Activated CD4-positive, alpha-beta T cell treated with anti-CD3 and anti-CD28 coated beads for 36 hours (primary cell): Measurements from ENCODE around the gene PEDS1. TPM values are rescaled to one million over a fixed set of nuclear protein-coding genes. Genes with fewer than 3 reads are reported as not detected.
"Not testable (repeated sequence)": the region's sequence is repeated elsewhere in the genome, so short reads cannot be mapped to it uniquely, and the experiment has no call there.

Experiments
- ATAC-seq: fragments of 200-7000 bp; cut with Tn5 transposase; one replicate; pipeline ENCODE4 v1.10.0; 2021; ENCODE audit warnings: mild to moderate bottlenecking, moderate library complexity
- CTCF ChIA-PET: fragments of 350-600 bp; sonication (Branson Sonifier 250); formaldehyde crosslinking; loops from one replicate; lab custom pipeline; 2021; ENCODE audit warnings: antibody characterized with exemption; lab: Charles Lee
- POLR2A ChIA-PET: fragments of 350-600 bp; sonication (Branson Sonifier 250); formaldehyde crosslinking; loops from one replicate; lab custom pipeline; 2021; ENCODE audit warnings: antibody characterized with exemption, inconsistent platforms; lab: Charles Lee
- DNase-seq: peaks from one replicate; pipeline ENCODE4 v3.0.0-alpha.2; 2020
- H3K27ac Mint-ChIP-seq: one replicate; pipeline ENCODE4 v1.8.0; 2021; ENCODE audit warnings: mixed read lengths
- H3K27me3 Mint-ChIP-seq: one replicate; pipeline ENCODE4 v1.8.0; 2021; ENCODE audit warnings: mixed read lengths
- H3K36me3 Mint-ChIP-seq: one replicate; pipeline ENCODE4 v1.8.0; 2021; ENCODE audit warnings: low read depth, mixed read lengths
- H3K4me1 Mint-ChIP-seq: one replicate; pipeline ENCODE4 v1.8.0; 2021; ENCODE audit warnings: mixed read lengths
- H3K4me3 Mint-ChIP-seq: one replicate; pipeline ENCODE4 v1.8.0; 2021; ENCODE audit warnings: mild to moderate bottlenecking, moderate library complexity, mixed read lengths
- H3K9me3 Mint-ChIP-seq: one replicate; pipeline ENCODE4 v1.8.0; 2021; ENCODE audit warnings: low read depth, mixed read lengths
- intact Hi-C, 2 experiments: fragments of 100-400 bp; cut with DNase I in 1 of 2; cut with micrococcal nuclease in 1 of 2; formaldehyde crosslinking; loops; one replicate each; pipeline versions ENCODE4 v1.14.2 to v1.15.1; 2022 to 2024; cut with DNase I, micrococcal nuclease
- total RNA-seq, 2 experiments: library from RNA; stranded (reverse); gene quantifications; one replicate each; pipeline ENCODE4 v1.2.3, GENCODE V29; 2021

Gene PEDS1
- 10 to 100 TPM; 13.2 to 16.8 TPM for total RNA-seq

GRCh38 chr20:50153500-50154377 is at the start of gene PEDS1:
Gene PEDS1, minus strand, starts transcription at chr20:50153723. Its CDS starts 86 bp downstream, at chr20:50153637.
- Mint-ChIP-seq H3K4me1 (peaks cover 36% of the 10 kb centered on the region), H3K27ac (peak within 1 kb of the TSS; percentile 88), H3K27me3 (no peaks in the 10 kb centered on the region), H3K36me3 (peaks cover 11% of the 10 kb centered on the region), H3K4me3 (peak within 1 kb of the TSS; percentile 75), H3K9me3 (no peaks in the 10 kb centered on the region)
- POLR2A ChIA-PET = interaction anchor here (0.5 to 2.1 kb wide), 6 partner anchors 9 to 38 kb away, joined by 3 to 7 read pairs (median 5); no protein-coding TSS in a partner anchor
- ATAC-seq = peak; percentile 98
- intact Hi-C loops = loop anchor here (1.0 to 2.0 kb wide), 8 partner anchors 13 to 578 kb away; partner anchors contain the start of genes CEBPB (in 1 of the 2), PARD6B (in 1 of the 2), RNF114 (in 1 of the 2) and SNAI1 (in 1 of the 2)
- DNase-seq = peak; percentile 91
- CTCF ChIA-PET = interaction anchor here (0.7 to 3.9 kb wide), 18 partner anchors 10 to 267 kb away, joined by 3 to 33 read pairs (median 6); no protein-coding TSS in a partner anchor

DNA sequence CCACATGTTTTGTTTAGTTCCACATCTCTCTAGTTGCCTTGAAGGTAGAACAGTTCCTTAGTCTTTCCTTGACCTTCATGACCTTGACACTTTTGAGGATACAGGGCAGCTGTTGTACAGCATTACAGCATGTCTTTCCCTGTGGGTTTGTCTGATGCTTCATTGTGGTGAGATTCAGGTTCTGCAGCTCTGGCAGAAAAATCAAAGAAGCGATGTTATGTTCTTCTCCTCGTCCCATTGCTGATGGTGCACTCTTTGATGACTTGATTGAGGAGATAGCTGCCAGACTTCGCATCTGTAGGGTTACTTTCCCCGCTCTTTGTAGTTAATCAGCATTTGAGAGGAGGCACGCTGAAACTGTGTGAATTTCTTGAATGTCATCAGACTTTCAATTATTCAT is 49.2 kb upstream of the PEDS1 start:
- DNase-seq = no peak
- peak overlapping the region; percentile 0 for H3K27ac Mint-ChIP-seq
- peaks cover 18% of the 10 kb centered on the region for H3K4me1 Mint-ChIP-seq
- intact Hi-C loops = no loop called here
- POLR2A ChIA-PET = no interaction called here
- ATAC-seq = peak; percentile 78
- H3K36me3 Mint-ChIP-seq = peaks cover 5% of the 10 kb centered on the region
- no peak overlapping the region for H3K4me3 Mint-ChIP-seq
- H3K9me3 Mint-ChIP-seq = peaks cover 17% of the 10 kb centered on the region
- peaks cover 1% of the 10 kb centered on the region for H3K27me3 Mint-ChIP-seq
- CTCF ChIA-PET = interaction anchor here (1.0 to 2.6 kb wide), 9 partner anchors 25 to 589 kb away, joined by 3 to 8 read pairs (median 3); no protein-coding TSS in a partner anchor

- Mint-ChIP-seq H3K4me1 (peaks cover 18% of the 10 kb centered on the region), H3K9me3 (peaks cover 17% of the 10 kb centered on the region)
- ATAC-seq, H3K27me3 Mint-ChIP-seq, H3K4me3 Mint-ChIP-seq, DNase-seq, H3K27ac Mint-ChIP-seq, H3K36me3 Mint-ChIP-seq, intact Hi-C loops: not testable (repeated sequence)
- ChIA-PET POLR2A (interaction anchor here (0.6 kb wide), 1 partner anchor 10 kb away, joined by 4 read pairs; no protein-coding TSS in a partner anchor), CTCF (interaction anchor here (0.6 to 2.6 kb wide), 6 partner anchors 13 to 262 kb away, joined by 3 to 8 read pairs (median 3); no protein-coding TSS in a partner anchor)
Observed at GRCh38 chr20:50201710-50202109, 48.2 kb upstream of the PEDS1 start.

- Mint-ChIP-seq H3K4me1 (peaks cover 18% of the 10 kb centered on the region), H3K9me3 (peaks cover 17% of the 10 kb centered on the region), H3K36me3 (peaks cover 5% of the 10 kb centered on the region), H3K27ac (no peak overlapping the region), H3K4me3 (no peak overlapping the region), H3K27me3 (peaks cover 1% of the 10 kb centered on the region)
- ChIA-PET CTCF (interaction anchor here (1.2 kb wide), 1 partner anchor 8 kb away, joined by 3 read pairs; no protein-coding TSS in a partner anchor), POLR2A (no interaction called here)
- DNase-seq (no peak), ATAC-seq (no peak)
- intact Hi-C loops = no loop called here
Observed at GRCh38 chr20:50200482-50201104, 47.1 kb upstream of the PEDS1 start.

GRCh38 chr20:50199703-50200102 is 46.2 kb upstream of the PEDS1 start:
- Mint-ChIP-seq H3K36me3 (peaks cover 8% of the 10 kb centered on the region), H3K4me3 (no peak overlapping the region), H3K27ac (no peak overlapping the region), H3K4me1 (peaks cover 20% of the 10 kb centered on the region), H3K27me3 (peaks cover 1% of the 10 kb centered on the region), H3K9me3 (peaks cover 17% of the 10 kb centered on the region)
- ATAC-seq (no peak), DNase-seq (no peak)
- POLR2A ChIA-PET = no interaction called here
- intact Hi-C loops = loop anchor here in 1 of 2 experiments (10.0 kb wide), 2 partner anchors 85 to 535 kb away; partner anchors contain the start of gene PARD6B
- CTCF ChIA-PET = interaction anchor here (0.6 to 1.2 kb wide), 2 partner anchors 9 to 72 kb away, joined by 3 to 4 read pairs; no protein-coding TSS in a partner anchor

DNA sequence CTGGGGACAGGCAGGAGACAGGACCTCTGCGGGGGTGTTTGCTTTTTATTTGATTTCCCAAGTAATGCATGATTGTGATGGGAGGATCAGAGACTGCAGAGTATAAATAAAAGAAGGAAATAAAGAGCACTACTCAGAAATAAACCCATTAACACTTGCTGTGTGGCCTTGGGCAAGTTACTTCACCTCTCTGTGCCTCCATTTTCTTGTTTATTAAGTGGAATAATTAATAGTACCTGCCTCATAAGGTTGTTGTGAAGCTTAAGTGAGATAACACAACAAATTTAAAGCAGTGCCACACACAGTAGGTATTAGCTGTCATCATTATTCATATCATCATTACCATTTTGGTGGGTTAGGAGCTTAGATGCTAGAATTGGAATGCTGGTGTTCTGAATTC is 45.2 kb upstream of the PEDS1 start:
- peaks cover 15% of the 10 kb centered on the region for H3K36me3 Mint-ChIP-seq
- intact Hi-C loops = loop anchor here in 1 of 2 experiments (10.0 kb wide), 2 partner anchors 86 to 536 kb away; partner anchors contain the start of gene PARD6B
- H3K9me3 Mint-ChIP-seq = peaks cover 7% of the 10 kb centered on the region
- POLR2A ChIA-PET = interaction anchor here (0.6 kb wide), 1 partner anchor 752 kb away, joined by 3 read pairs; no protein-coding TSS in a partner anchor
- no peaks in the 10 kb centered on the region for H3K27me3 Mint-ChIP-seq
- no peak overlapping the region for H3K27ac Mint-ChIP-seq
- H3K4me1 Mint-ChIP-seq = peaks cover 23% of the 10 kb centered on the region
- no peak for DNase-seq
- no peak for ATAC-seq
- CTCF ChIA-PET = interaction anchor here (0.6 kb wide), 1 partner anchor 244 kb away, joined by 3 read pairs; no protein-coding TSS in a partner anchor
- H3K4me3 Mint-ChIP-seq = no peak overlapping the region

GRCh38 chr20:50198180-50198666 is 44.7 kb upstream of the PEDS1 start:
- intact Hi-C loops = loop anchor here in 1 of 2 experiments (10.0 kb wide), 2 partner anchors 87 to 537 kb away; partner anchors contain the start of gene PARD6B

GRCh38 chr20:50197463-50198179 is 44.1 kb upstream of the PEDS1 start:
- Mint-ChIP-seq H3K9me3 (peaks cover 4% of the 10 kb centered on the region), H3K27ac (no peak overlapping the region), H3K36me3 (peaks cover 22% of the 10 kb centered on the region), H3K27me3 (no peaks in the 10 kb centered on the region), H3K4me3 (no peak overlapping the region), H3K4me1 (peaks cover 21% of the 10 kb centered on the region)
- no peak for DNase-seq
- ATAC-seq = no peak
- intact Hi-C loops = loop anchor here in 1 of 2 experiments (10.0 kb wide), 2 partner anchors 87 to 537 kb away; partner anchors contain the start of gene PARD6B
- POLR2A ChIA-PET = no interaction called here
- CTCF ChIA-PET = no interaction called here

More at GRCh38 chr20:50198180-50198666, 44.7 kb upstream of the PEDS1 start:
- ATAC-seq (no peak), DNase-seq (no peak)
- H3K27me3 Mint-ChIP-seq = no peaks in the 10 kb centered on the region
- ChIA-PET POLR2A (no interaction called here), CTCF (no interaction called here)
- H3K27ac Mint-ChIP-seq = no peak overlapping the region
- H3K36me3 Mint-ChIP-seq = peaks cover 16% of the 10 kb centered on the region
- no peak overlapping the region for H3K4me3 Mint-ChIP-seq
- H3K9me3 Mint-ChIP-seq = peaks cover 4% of the 10 kb centered on the region
- H3K4me1 Mint-ChIP-seq = peaks cover 23% of the 10 kb centered on the region

- DNase-seq (no peak), ATAC-seq (no peak)
- no peak overlapping the region for H3K4me3 Mint-ChIP-seq
- peaks cover 28% of the 10 kb centered on the region for H3K36me3 Mint-ChIP-seq
- H3K9me3 Mint-ChIP-seq = peaks cover 4% of the 10 kb centered on the region
- ChIA-PET CTCF (interaction anchor here (1.0 kb wide), 1 partner anchor 267 kb away, joined by 3 read pairs; no protein-coding TSS in a partner anchor), POLR2A (no interaction called here)
- peaks cover 17% of the 10 kb centered on the region for H3K4me1 Mint-ChIP-seq
- intact Hi-C loops = loop anchor here in 1 of 2 experiments (10.0 kb wide), 2 partner anchors 88 to 538 kb away; partner anchors contain the start of gene PARD6B
- H3K27ac Mint-ChIP-seq = no peak overlapping the region
- H3K27me3 Mint-ChIP-seq = no peaks in the 10 kb centered on the region
Observed at GRCh38 chr20:50196896-50197295, 43.4 kb upstream of the PEDS1 start.

DNA sequence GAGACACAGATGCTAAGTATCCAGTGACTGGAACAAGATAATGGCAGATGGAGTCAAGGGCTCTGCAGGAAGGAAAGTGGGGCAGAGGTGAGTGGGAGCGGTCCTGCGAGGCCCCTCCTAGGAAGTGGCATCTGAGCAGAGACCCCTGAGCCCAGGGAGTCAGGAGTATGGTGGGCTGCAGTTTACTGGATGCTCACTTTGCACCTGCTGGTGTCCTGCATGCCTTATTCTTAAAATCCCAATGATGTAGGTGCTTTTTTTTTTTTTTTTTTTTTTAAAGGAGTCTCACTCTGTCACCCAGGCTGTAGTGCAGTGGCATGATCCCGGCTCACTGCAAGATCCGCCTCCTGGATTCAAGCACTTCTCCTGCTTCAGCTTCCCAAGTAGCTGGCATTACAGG is 42.7 kb upstream of the PEDS1 start:
- ATAC-seq = no peak
- POLR2A ChIA-PET = no interaction called here
- Mint-ChIP-seq H3K4me3 (no peak overlapping the region), H3K4me1 (peaks cover 17% of the 10 kb centered on the region), H3K27me3 (no peaks in the 10 kb centered on the region), H3K9me3 (peaks cover 4% of the 10 kb centered on the region), H3K27ac (peak overlapping the region; percentile 58), H3K36me3 (peaks cover 28% of the 10 kb centered on the region)
- CTCF ChIA-PET = interaction anchor here (1.0 kb wide), 1 partner anchor 268 kb away, joined by 3 read pairs; no protein-coding TSS in a partner anchor
- intact Hi-C loops = loop anchor here in 1 of 2 experiments (10.0 kb wide), 2 partner anchors 89 to 539 kb away; partner anchors contain the start of gene PARD6B
- no peak for DNase-seq
